Activated T-helper 1 cell treated with anti-CD3 and anti-CD28 coated beads, Interleukin-2, amount 50 U/mL, for 16 hours (primary cell): ENCODE data around the gene DNAJC18.

Source experiments
- DNase-seq, 2 donors: peaks; one replicate each; pipeline ENCODE4 v3.0.0-alpha.2; 2020; ENCODE audit warnings: low read depth in 1 of 2, low spot score in 1 of 2

DNAJC18 gene

DNA sequence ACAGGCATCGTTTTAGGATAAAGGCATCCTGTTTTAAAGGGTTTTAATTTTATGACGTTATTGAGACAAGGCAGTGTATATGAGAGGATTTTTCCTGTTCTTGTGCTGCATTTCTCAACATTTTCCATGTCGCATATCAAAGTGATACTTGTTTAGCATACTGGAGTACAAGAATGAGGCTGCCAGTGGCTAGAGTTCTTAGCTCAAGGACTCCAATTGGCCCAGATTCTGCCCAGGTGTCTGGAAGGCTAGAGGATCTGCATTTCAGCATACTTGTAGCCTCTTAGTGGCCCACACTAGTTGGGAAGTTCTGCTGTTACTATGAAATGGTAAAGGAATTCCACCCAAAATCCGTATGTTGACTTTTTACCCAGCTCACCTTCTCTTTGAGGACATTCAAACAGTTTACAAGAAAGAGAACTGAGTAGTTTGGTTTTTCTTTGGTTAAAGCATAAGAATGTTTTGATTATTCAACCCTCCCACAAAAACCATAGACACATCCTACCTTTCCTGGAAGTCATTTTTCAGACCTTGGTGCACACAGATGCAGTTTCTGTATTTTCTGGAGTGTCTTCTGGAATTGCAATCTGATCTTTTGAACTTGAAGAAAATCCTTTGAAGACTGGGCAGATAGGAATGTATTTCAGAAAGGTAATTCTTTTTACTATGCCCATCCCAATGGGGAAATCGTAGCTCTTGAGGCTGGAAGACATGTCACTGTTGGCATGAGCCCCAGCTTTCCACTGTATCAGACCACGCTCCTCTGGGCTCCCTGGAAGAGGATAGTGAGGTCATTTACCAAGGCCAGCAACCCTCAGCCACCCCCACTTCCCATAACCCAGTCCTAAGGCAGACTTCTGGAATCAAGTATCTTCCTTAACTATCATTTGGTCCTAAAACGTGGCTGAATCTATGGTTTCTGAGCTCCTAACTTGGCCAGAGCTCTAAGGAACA lies 67.6 kb downstream of the DNAJC18 start:
- DNase-seq, result no peak

DNA sequence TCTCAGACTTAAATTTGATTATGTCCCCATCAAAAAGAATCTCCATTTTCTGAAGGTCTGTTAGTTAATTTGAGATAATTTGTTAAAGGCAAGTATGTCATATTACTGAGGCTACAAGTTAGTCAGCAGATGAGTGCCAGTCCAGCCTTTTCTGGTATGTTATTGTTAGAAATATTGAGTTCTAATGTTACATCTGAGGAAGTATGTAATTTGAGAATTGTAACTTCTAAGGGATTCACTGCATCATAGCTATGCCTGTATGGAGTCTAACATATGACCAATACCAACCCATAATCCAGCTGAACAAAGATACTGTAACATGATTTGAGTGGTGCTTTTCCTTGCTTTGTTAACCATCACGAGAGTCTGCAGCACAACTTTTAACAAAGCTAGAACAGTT lies 70.1 kb downstream of the DNAJC18 start:
- no peak for DNase-seq

DNA sequence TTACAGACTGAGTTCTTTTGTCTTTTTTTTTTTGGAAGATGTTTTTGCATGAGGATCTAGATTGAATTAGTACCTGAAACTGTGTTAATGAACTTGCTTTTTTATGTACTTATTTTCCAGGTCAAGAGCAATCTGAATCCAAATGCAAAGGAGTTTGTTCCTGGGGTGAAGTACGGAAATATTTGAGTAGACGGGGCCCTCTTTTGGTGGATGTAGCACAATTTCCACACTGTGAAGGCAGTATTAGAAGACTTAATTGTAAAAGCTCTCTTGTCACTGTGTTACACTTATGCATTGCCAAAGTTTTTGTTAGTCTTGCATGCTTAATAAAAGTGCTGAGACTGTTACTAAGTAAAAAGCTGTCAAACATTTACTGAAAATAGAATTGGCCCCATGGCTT lies 70.7 kb downstream of the DNAJC18 start:
- DNase-seq, result no peak

DNA sequence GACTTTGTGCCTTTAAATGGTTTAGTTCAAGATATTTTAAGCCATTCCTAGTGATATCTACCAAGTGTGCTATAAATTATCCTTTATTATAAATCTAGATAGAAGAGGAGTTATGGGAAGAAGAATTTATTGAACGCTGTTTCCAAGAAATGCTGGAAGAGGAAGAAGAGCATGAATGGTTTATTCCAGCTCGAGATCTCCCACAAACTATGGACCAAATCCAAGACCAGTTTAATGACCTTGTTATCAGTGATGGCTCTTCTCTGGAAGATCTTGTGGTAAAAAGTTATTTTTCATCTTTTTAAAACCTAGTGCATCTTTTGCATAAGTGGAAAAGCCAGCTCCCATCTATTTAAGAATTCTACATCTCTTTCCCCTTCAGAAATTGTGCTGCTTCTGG lies 74.9 kb downstream of the DNAJC18 start:
- no peak for DNase-seq

DNA sequence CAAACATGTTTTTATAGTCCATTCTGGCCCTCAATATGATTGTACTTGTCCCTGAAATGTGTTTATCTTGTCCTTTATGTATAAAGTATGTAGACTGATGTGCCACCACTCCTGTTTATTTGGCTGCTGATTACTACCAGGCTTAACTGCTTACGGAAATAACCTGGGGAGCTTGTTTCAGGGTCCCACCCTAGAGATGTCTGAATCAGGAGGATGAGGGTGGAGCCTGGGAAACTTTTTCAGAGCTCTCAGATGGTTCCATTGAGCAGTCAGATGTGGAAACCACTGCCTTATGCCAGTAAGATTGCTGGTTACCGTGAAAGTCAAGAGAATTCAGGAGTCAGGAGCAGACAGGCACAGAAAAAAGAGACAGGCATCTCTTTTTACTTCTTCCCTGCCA lies 75.4 kb downstream of the DNAJC18 start:
- no peak for DNase-seq

DNA sequence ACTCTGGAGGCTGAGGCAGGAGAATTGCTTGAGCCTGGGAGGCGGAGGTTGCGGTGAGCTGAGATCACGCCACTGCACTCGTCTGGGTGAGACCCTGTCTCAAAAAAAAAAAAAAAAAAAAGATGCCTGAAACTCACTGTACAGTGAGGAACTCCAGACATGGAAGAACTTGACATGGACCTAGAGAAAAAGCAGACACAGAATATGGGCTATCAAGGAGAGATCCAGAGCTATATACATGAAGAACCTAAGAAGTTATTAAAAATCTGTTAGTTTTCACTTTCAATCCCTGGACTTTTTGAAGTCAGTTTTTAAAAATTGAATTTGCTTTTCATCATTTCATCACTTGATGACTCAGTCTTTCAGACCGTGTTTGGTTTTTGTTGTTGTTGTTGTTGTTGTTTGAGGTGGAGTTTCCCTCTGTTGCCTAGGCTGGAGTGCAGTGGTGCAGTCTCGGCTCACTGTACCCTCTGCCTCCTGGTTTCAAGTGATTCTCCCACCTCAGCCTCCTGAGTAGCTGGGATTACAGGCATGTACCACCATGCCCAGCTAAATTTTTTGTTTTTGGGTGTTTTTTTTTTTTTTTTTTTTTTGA lies 77.4 kb downstream of the DNAJC18 start:
- DNase-seq, result no peak

DNA sequence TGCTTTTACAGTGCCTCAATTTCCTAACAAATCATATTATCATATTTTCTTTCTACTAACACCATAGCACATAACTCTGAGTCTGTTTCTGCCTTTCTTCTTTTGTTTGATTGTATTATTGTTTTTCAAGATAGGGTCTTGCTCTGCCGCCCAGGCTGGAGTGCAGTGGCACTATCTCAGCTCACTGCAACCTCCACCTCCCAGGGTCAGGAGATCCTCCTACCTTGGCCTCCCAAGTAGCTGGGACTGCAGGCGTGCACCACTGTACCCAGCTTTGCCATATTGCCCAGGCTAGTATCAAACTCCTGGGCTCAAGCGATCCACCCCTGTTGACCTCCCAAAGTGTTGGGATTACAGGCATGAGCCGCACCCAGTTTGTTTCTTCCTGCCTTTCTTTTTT lies 78.9 kb downstream of the DNAJC18 start:
- DNase-seq, result no peak
